Astrocyte (in vitro differentiated cells and primary cell): ENCODE data around the gene RAET1G.

ENCODE experiments used
- CTCF ChIP-seq: IDR thresholded peaks from 2 replicates; pipeline ENCODE4 v1.5.1; 2011; ENCODE audit warnings: low read depth, mild to moderate bottlenecking, inconsistent platforms, low read length, moderate library complexity; ENCODE audit not compliant: insufficient read depth
- EZH2 ChIP-seq: IDR thresholded peaks from 2 replicates; pipeline ENCODE4 v1.6.1; 2012; ENCODE audit warnings: mild to moderate bottlenecking, low read length, inconsistent platforms; ENCODE audit not compliant: insufficient read depth

DNA sequence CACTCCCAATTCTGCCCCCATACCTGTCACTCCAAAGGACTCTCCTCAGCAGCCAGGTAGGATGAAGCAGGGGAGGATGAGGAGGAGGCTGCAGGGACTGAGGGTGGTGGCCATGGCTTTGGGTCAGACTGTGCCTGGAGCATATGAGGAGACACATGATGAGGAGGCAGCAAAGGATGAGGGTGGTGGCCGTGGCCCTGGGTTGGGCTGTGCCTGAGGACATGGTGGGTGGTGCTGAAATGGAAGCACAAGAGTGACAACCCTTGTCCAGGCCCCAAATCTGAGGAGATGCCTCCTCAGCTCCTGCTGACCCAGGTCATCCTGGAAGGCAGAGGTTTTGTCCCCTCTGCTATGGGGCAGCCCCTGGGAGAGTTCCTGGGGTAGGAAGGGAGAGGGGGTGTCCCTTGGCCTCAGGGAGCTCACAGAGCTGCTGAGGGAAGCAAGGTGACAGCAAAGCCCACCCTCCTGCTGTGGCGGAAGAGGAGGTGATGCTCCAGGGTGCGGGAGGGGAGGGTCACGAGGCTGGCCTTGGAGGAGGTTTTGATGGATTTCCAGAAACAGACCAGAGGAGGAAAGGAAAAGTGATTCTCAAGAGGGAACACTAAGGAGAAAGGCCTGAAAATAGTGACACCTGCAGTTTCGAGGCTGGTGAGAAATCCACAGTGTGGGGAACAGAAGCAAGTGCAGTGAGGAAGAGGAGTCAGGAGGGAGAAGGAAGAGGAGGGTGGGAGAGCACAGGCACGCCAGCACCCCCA lies 4.6 kb downstream of the RAET1G start:
- no peak for TF ChIP-seq CTCF
- no peak for TF ChIP-seq EZH2
